ENCODE results near the gene ADAMTS7. TPM values are rescaled to one million over a fixed set of nuclear protein-coding genes. Genes with fewer than 3 reads are reported as not detected.
"Not testable (repeated sequence)": the region's sequence is repeated elsewhere in the genome, so short reads cannot be mapped to it uniquely, and the experiment has no call there.

Gene ADAMTS7
- total RNA-seq, 3 donors from 2014 or later = 1.3 to 7.4 (median 6.2) TPM

- Histone ChIP-seq H3K4me1 (no peaks in the 10 kb centered on the region), H3K4me3 (no peak overlapping the region), H3K36me3 (no peaks in the 10 kb centered on the region), H3K27ac (no peak overlapping the region), H3K9me3 (no peaks in the 10 kb centered on the region), H3K27me3 (no peaks in the 10 kb centered on the region)
- TF ChIP-seq POLR2A (IDR thresholded peaks at IDR 0.05) (no peak), POLR2AphosphoS5 (IDR thresholded peaks at IDR 0.05) (no peak)
- TF ChIP-seq, protein P1, sequence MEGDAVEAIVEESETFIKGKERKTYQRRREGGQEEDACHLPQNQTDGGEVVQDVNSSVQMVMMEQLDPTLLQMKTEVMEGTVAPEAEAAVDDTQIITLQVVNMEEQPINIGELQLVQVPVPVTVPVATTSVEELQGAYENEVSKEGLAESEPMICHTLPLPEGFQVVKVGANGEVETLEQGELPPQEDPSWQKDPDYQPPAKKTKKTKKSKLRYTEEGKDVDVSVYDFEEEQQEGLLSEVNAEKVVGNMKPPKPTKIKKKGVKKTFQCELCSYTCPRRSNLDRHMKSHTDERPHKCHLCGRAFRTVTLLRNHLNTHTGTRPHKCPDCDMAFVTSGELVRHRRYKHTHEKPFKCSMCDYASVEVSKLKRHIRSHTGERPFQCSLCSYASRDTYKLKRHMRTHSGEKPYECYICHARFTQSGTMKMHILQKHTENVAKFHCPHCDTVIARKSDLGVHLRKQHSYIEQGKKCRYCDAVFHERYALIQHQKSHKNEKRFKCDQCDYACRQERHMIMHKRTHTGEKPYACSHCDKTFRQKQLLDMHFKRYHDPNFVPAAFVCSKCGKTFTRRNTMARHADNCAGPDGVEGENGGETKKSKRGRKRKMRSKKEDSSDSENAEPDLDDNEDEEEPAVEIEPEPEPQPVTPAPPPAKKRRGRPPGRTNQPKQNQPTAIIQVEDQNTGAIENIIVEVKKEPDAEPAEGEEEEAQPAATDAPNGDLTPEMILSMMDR (IDR thresholded peaks at IDR 0.05) = no peak
- intact Hi-C loops (cut with DNase I; ENCODE audit: low total_unique reads) = no loop called here
- DNase-seq (ENCODE audit: low spot score in 2 of 2) = no peak
These were observed 13.3 kb downstream of the ADAMTS7 start for GRCh38 chr15:78797951-78798350.

GRCh38 chr15:78796510-78796909 is 14.8 kb downstream of the ADAMTS7 start:
- H3K27me3 ChIP-seq = no peaks in the 10 kb centered on the region
- H3K4me1 ChIP-seq = no peaks in the 10 kb centered on the region
- no peaks in the 10 kb centered on the region for H3K36me3 ChIP-seq
- TF ChIP-seq, protein P1 (IDR thresholded peaks at IDR 0.05) = no peak
- TF ChIP-seq POLR2A (IDR thresholded peaks at IDR 0.05) = no peak
- no peak for TF ChIP-seq POLR2AphosphoS5 (IDR thresholded peaks at IDR 0.05)
- H3K4me3 ChIP-seq = no peak overlapping the region
- H3K27ac ChIP-seq = no peak overlapping the region
- no peaks in the 10 kb centered on the region for H3K9me3 ChIP-seq
- intact Hi-C loops (cut with DNase I; ENCODE audit: low total_unique reads) = no loop called here
- no peak for DNase-seq (ENCODE audit: low spot score in 2 of 2)

DNA sequence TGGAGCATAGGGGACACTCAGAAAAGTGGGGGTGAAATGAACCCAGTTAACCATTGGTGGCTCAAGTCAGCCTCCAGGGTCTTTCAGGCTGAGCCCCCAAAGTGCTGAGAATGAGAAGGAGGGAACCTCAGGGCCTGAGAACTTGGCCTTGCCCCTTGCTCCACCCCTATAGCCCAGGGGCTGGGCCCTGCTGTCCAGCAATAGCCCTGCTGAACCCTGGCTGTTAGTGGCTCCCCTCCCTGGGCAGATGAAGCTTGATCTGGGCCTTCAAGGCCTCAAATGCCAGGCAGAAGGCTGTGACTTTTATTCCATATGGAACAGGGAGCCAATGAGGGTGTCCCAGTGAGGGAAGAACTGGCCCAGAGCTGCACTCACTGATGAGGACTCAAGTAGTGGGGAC is 16.2 kb downstream of the ADAMTS7 start:
- Histone ChIP-seq H3K36me3 (no peaks in the 10 kb centered on the region), H3K27ac (no peak overlapping the region), H3K4me3 (no peak overlapping the region), H3K4me1 (no peaks in the 10 kb centered on the region), H3K27me3 (no peaks in the 10 kb centered on the region), H3K9me3 (no peaks in the 10 kb centered on the region)
- intact Hi-C loops (cut with DNase I; ENCODE audit: low total_unique reads) = no loop called here
- no peak for TF ChIP-seq POLR2A (IDR thresholded peaks at IDR 0.05)
- TF ChIP-seq, protein P1 (IDR thresholded peaks at IDR 0.05) = no peak
- no peak for TF ChIP-seq POLR2AphosphoS5 (IDR thresholded peaks at IDR 0.05)
- DNase-seq (ENCODE audit: low spot score in 2 of 2) = no peak

GRCh38 chr15:78794446-78794845 is 16.8 kb downstream of the ADAMTS7 start:
- H3K27ac ChIP-seq; H3K9me3 ChIP-seq; H3K27me3 ChIP-seq; H3K36me3 ChIP-seq; H3K4me1 ChIP-seq; H3K4me3 ChIP-seq; DNase-seq (ENCODE audit: low spot score in 2 of 2); intact Hi-C loops (cut with DNase I; ENCODE audit: low total_unique reads): not testable (repeated sequence)

DNA sequence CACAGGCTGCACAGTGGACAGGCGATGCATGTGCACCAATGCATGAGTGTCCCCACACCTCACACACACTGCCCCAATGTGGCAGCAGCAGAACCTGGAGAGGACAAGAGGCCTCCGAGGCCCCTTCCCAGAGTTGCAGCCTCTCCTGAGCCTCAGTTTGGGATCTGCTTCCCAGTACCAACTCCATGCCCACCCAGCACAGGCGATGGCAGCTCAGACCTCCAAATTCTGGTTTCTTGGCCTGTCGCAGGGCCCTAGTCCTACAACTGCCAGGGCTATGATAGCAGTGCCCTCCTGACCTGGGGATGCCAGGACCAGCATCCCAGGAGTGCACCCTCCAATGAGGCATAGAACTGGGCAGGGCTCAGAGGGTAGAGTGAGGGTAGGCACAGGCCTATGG is 19.9 kb downstream of the ADAMTS7 start:
- intact Hi-C loops (cut with DNase I; ENCODE audit: low total_unique reads) = no loop called here
- Histone ChIP-seq H3K36me3 (no peaks in the 10 kb centered on the region), H3K27me3 (no peaks in the 10 kb centered on the region)

More for the DNA sequence above, 19.9 kb downstream of the ADAMTS7 start:
- Histone ChIP-seq H3K9me3 (no peaks in the 10 kb centered on the region), H3K4me3 (no peak overlapping the region), H3K4me1 (no peaks in the 10 kb centered on the region), H3K27ac (no peak overlapping the region)
- no peak for DNase-seq (ENCODE audit: low spot score in 2 of 2)
- TF ChIP-seq POLR2A (IDR thresholded peaks at IDR 0.05) = no peak
- TF ChIP-seq, protein P1 (IDR thresholded peaks at IDR 0.05) = no peak
- TF ChIP-seq POLR2AphosphoS5 (IDR thresholded peaks at IDR 0.05) = no peak

Measured in breast epithelium (tissue), 4 donors.